HepG2 (cell line): Measurements from ENCODE around the gene LRRC27. TPM values are rescaled to one million over a fixed set of nuclear protein-coding genes. Genes with fewer than 3 reads are reported as not detected.

Experiments
- ATAC-seq: fragments of 200-7000 bp; cut with Tn5 transposase; 3 replicates; pipeline ENCODE4 v1.9.1; 2020; ENCODE audit warnings: mild to moderate bottlenecking, moderate library complexity
- BruUV-seq: library from RNA; stranded (reverse); fragments of 400-500 nt; replicated peaks from 2 replicates; lab custom pipeline; 2021; lab: Mats Ljungman, UMichigan
- CTCF ChIA-PET: fragments of 300-600 bp; formaldehyde crosslinking; extraction: SDS; loops from one replicate; lab custom pipeline; 2021; ENCODE audit warnings: low total read pairs, inconsistent platforms, low intra/inter-chr PET ratio; lab: Yijun Ruan, JAX
- POLR2A ChIA-PET: fragments of 350-600 bp; sonication (Branson Sonifier 250); formaldehyde crosslinking; loops from one replicate; lab custom pipeline; 2020; ENCODE audit warnings: antibody characterized with exemption, inconsistent platforms; lab: Yijun Ruan, JAX
- DNase-seq: peaks from one replicate; pipeline ENCODE4 v3.0.0-alpha.2; 2015; ENCODE audit warnings: low spot score
- FAIRE-seq: peaks from 3 replicates; lab custom pipeline; 2011; peaks lifted over from hg19 to GRCh38; lab: Jason Lieb, UNC
- H2AFZ ChIP-seq: one replicate; pipeline ENCODE4 v1.6.1; 2011; ENCODE audit warnings: low read length, inconsistent platforms
- H3K27ac ChIP-seq: fragments of 300-600 bp; 3 replicates; pipeline ENCODE4 v1.8.0; 2011; ENCODE audit warnings: mixed run types, mild to moderate bottlenecking, mixed read lengths, low read length, inconsistent platforms; ENCODE audit not compliant: insufficient read depth; ENCODE audit errors: extremely low read length
- H3K27me3 ChIP-seq, 2 experiments: fragments of 200-600 bp in 1 of 2; 2 replicates in 1 of 2; 3 replicates in 1 of 2; pipeline versions ENCODE4 v1.6.0 to v1.8.0; 2011; ENCODE audit warnings: low read length in 2 of 2, mild to moderate bottlenecking in 2 of 2, moderate library complexity in 2 of 2, inconsistent platforms in 1 of 2; ENCODE audit not compliant: insufficient read depth in 2 of 2, control insufficient read depth in 1 of 2
- H3K36me3 ChIP-seq, 2 experiments: fragments of 200-600 bp in 1 of 2; replicated peaks in 1 of 2; 2 replicates in 1 of 2; 3 replicates in 1 of 2; pipeline versions ENCODE4 v1.5.1 to v1.8.0; 2011; ENCODE audit warnings: low read length in 2 of 2, inconsistent platforms in 1 of 2; ENCODE audit not compliant: insufficient read depth in 2 of 2, control insufficient read depth in 1 of 2
- H3K4me1 ChIP-seq: 2 replicates; pipeline ENCODE4 v1.5.1; 2012; ENCODE audit warnings: low read length, inconsistent platforms; ENCODE audit not compliant: insufficient read depth
- H3K4me2 ChIP-seq: 2 replicates; pipeline ENCODE4 v1.6.0; 2011; ENCODE audit warnings: low read depth, low read length, inconsistent platforms
- H3K4me3 ChIP-seq, 3 experiments: fragments of 200-600 bp in 1 of 3; sonication (generic), shearing (Covaris generic) in 1 of 3; replicated peaks in 1 of 3; 2 replicates each; pipeline ENCODE4 v1.5.1; 2011 to 2016; ENCODE audit warnings: low read length in 3 of 3, inconsistent platforms in 2 of 3, low read depth in 2 of 3, mild to moderate bottlenecking in 2 of 3, control low read depth in 1 of 3, mixed read lengths in 1 of 3; ENCODE audit not compliant: insufficient read depth in 1 of 3
- H3K79me2 ChIP-seq: one replicate; pipeline ENCODE4 v1.6.1; 2011; ENCODE audit warnings: low read length, inconsistent platforms; ENCODE audit not compliant: insufficient read depth
- H3K9ac ChIP-seq: 2 replicates; pipeline ENCODE4 v1.6.0; 2011; ENCODE audit warnings: mild to moderate bottlenecking, low read depth, low read length, inconsistent platforms; ENCODE audit not compliant: insufficient read depth
- H3K9me3 ChIP-seq: 2 replicates; pipeline ENCODE4 v1.5.1; 2012; ENCODE audit warnings: mild to moderate bottlenecking, low read length
- H4K20me1 ChIP-seq: 2 replicates; pipeline ENCODE4 v1.6.0; 2011; ENCODE audit warnings: inconsistent platforms, mild to moderate bottlenecking, low read length, moderate library complexity; ENCODE audit not compliant: insufficient read depth
- ATM ChIP-seq: fragments of 450-650 bp; IDR thresholded peaks from 2 replicates; pipeline ENCODE4 v1.7.1; 2017; ENCODE audit warnings: mild to moderate bottlenecking, borderline replicate concordance
- FOSL1 ChIP-seq: sonication (generic); formaldehyde crosslinking; IDR thresholded peaks from 2 replicates; pipeline ENCODE4 v1.9.0; 2021; ENCODE audit warnings: missing genetic modification reagents, borderline replicate concordance
- IRX3 ChIP-seq: sonication (generic); formaldehyde crosslinking; IDR thresholded peaks from 2 replicates; pipeline ENCODE4 v1.8.1; 2023; ENCODE audit warnings: mild to moderate bottlenecking, low read depth, missing genetic modification reagents, borderline replicate concordance
- MLLT10 ChIP-seq: sonication (generic); formaldehyde crosslinking; IDR thresholded peaks from 2 replicates; pipeline ENCODE4 v1.4.0; 2020; ENCODE audit warnings: missing genetic modification reagents
- NAIF1 ChIP-seq: sonication (generic); formaldehyde crosslinking; IDR thresholded peaks from 2 replicates; pipeline ENCODE4 v1.5.0; 2020; ENCODE audit warnings: mild to moderate bottlenecking, missing genetic modification reagents, borderline replicate concordance
- NCOA5 ChIP-seq: sonication (generic); formaldehyde crosslinking; IDR thresholded peaks from 2 replicates; pipeline ENCODE4 v1.4.0; 2020; ENCODE audit warnings: missing genetic modification reagents
- NONO ChIP-seq, 2 experiments: fragments of 450-650 bp in 1 of 2; sonication (generic) in 1 of 2; formaldehyde crosslinking in 1 of 2; IDR thresholded peaks in 1 of 2; conservative IDR thresholded peaks in 1 of 2; 2 replicates each; pipeline versions ENCODE4 v1.6.1 to v1.8.0; 2017 to 2022; ENCODE audit warnings: mild to moderate bottlenecking in 1 of 2, missing genetic modification reagents in 1 of 2, moderate library complexity in 1 of 2
- THRA ChIP-seq: sonication (generic); formaldehyde crosslinking; IDR thresholded peaks from 2 replicates; pipeline ENCODE4 v1.4.0; 2020; ENCODE audit warnings: missing genetic modification reagents, borderline replicate concordance
- THYN1 ChIP-seq: sonication (generic); formaldehyde crosslinking; IDR thresholded peaks from 2 replicates; pipeline ENCODE4 v1.8.1; 2023; ENCODE audit warnings: low read depth, mild to moderate bottlenecking, moderate library complexity, missing genetic modification reagents, borderline replicate concordance
- ZNF530 ChIP-seq: sonication (generic); formaldehyde crosslinking; IDR thresholded peaks from 2 replicates; pipeline ENCODE4 v1.5.0; 2020; ENCODE audit warnings: low read depth, mild to moderate bottlenecking, missing genetic modification reagents
- ZNF672 ChIP-seq: sonication (generic); formaldehyde crosslinking; IDR thresholded peaks from 2 replicates; pipeline ENCODE4 v1.8.1; 2022; ENCODE audit warnings: missing genetic modification reagents
- ZNF761 ChIP-seq: sonication (generic); formaldehyde crosslinking; conservative IDR thresholded peaks from 2 replicates; pipeline ENCODE4 v1.4.0; 2020; ENCODE audit warnings: mild to moderate bottlenecking, missing genetic modification reagents
- ZNF781 ChIP-seq: sonication (generic); formaldehyde crosslinking; IDR thresholded peaks from 2 replicates; pipeline ENCODE4 v1.5.1; 2020; ENCODE audit warnings: borderline replicate concordance, mild to moderate bottlenecking, missing genetic modification reagents; ENCODE audit errors: not compliant biosample characterization
- ZSCAN29 ChIP-seq: sonication (generic); formaldehyde crosslinking; conservative IDR thresholded peaks from 2 replicates; pipeline ENCODE4 v1.4.0; 2020; ENCODE audit warnings: mild to moderate bottlenecking, missing genetic modification reagents
- ZUFSP ChIP-seq: sonication (generic); formaldehyde crosslinking; IDR thresholded peaks from 2 replicates; pipeline ENCODE4 v1.9.0; 2021; ENCODE audit warnings: missing genetic modification reagents, mild to moderate bottlenecking, borderline replicate concordance
- WGBS: methylation state at CpG from one replicate; pipeline ENCODE4 v1.1.6; 2017; ENCODE audit warnings: low lambda C conversion rate; 5-methylcytosine and 5-hydroxymethylcytosine counted together
- in situ Hi-C: cut with HindIII; loops from 2 replicates; pipeline ENCODE4 v1.10.0; 2017; ENCODE audit warnings: low pct_unique_long_range_greater_than_20kb; ENCODE audit not compliant: extremely low pct_ligation_motif_present
- intact Hi-C: fragments of 100-400 bp; cut with micrococcal nuclease; formaldehyde crosslinking; loops from one replicate; pipeline ENCODE4 v1.10.0; 2022; ENCODE audit not compliant: unreplicated experiment
- polyA plus RNA-seq, 8 experiments: library from polyadenylated mRNA; depleted of rRNA in 3 of 8; stranded (reverse) in 7 of 8; unstranded in 1 of 8; fragments of >200 nt; fragmentation: Illumina TruSeq in 4 of 8; extraction: Trizol in 4 of 8; gene quantifications; 2 replicates each; pipeline versions ENCODE4 v1.2.1 to v1.2.3, GENCODE V29; 2011 to 2016; ENCODE audit warnings: low read depth in 4 of 8, missing spikeins in 1 of 8, mixed read lengths in 1 of 8; ENCODE audit not compliant: insufficient read depth in 1 of 8
- total RNA-seq, 5 experiments: library from RNA; depleted of rRNA; stranded (reverse); fragments of >200 nt; fragmentation: Illumina TruSeq; extraction: Trizol; gene quantifications; 2 replicates each; pipeline ENCODE4 v1.2.3, GENCODE V29; 2016; ENCODE audit warnings: low read depth in 1 of 5

The LRRC27 gene
- total and polyA plus RNA-seq, 2 of the 13 experiments (the other 11 are each of a cell fraction or from before 2014, with no cell fraction given) = 4.2 to 4.6 TPM

GRCh38 chr10:132305654-132306342 lies 26.2 kb upstream of the LRRC27 start:
- POLR2A ChIA-PET = no interaction called here
- H3K27me3 ChIP-seq = peaks cover 0 to 12% of the 10 kb centered on the region in 2 experiments; a peak in 2 of 5 replicates
- no peaks in the 10 kb centered on the region for H3K79me2 ChIP-seq
- FAIRE-seq = no peak
- ATAC-seq = no peak
- H3K4me1 ChIP-seq = peaks cover 32% of the 10 kb centered on the region
- no peak overlapping the region for H3K4me2 ChIP-seq
- 92% methylated on average over 22 of the region's 22 CpGs for WGBS
- TF ChIP-seq THRA (CRISPR knock-in tag) (no peak), ZNF761 (CRISPR knock-in tag) (peak; percentile 99)
- TF ChIP-seq, all 625 proteins: peak for 1
- H3K27ac ChIP-seq = no peak overlapping the region
- no peak overlapping the region for H3K9ac ChIP-seq
- H3K4me3 ChIP-seq = no peak overlapping the region
- in situ Hi-C loops (no loop called here), intact Hi-C loops (no loop called here)
- H2AFZ ChIP-seq = no peak overlapping the region
- no peaks in the 10 kb centered on the region for H3K9me3 ChIP-seq
- BruUV-seq = no TSS peak
- no peaks in the 10 kb centered on the region for H4K20me1 ChIP-seq
- no peak for DNase-seq
- CTCF ChIA-PET = no interaction called here
- H3K36me3 ChIP-seq = no peaks in the 10 kb centered on the region

- CTCF ChIA-PET = no interaction called here
- DNase-seq (no peak), ATAC-seq (no peak)
These were observed 25.7 kb upstream of the LRRC27 start for GRCh38 chr10:132306343-132306685.

More at GRCh38 chr10:132306343-132306685, 25.7 kb upstream of the LRRC27 start:
- Histone ChIP-seq H3K9me3 (no peaks in the 10 kb centered on the region), H3K27me3 (peaks cover 0 to 12% of the 10 kb centered on the region in 2 experiments; a peak in 2 of 5 replicates), H3K36me3 (no peaks in the 10 kb centered on the region), H3K79me2 (no peaks in the 10 kb centered on the region), H2AFZ (no peak overlapping the region), H3K4me1 (peaks cover 37% of the 10 kb centered on the region), H3K27ac (no peak overlapping the region), H3K4me3 (peak overlapping the region in 1 of 3 experiments; percentile 76; a peak in 2 of 6 replicates), H4K20me1 (no peaks in the 10 kb centered on the region), H3K9ac (no peak overlapping the region), H3K4me2 (peak overlapping the region; percentile 76)
- FAIRE-seq = no peak
- in situ Hi-C loops (no loop called here), intact Hi-C loops (no loop called here)
- POLR2A ChIA-PET = no interaction called here
- TF ChIP-seq ZNF530 (CRISPR knock-in tag) (no peak), ATM (no peak), FOSL1 (CRISPR knock-in tag) (no peak), ZNF672 (CRISPR knock-in tag) (no peak), MLLT10 (no peak), NAIF1 (CRISPR knock-in tag) (no peak), IRX3 (CRISPR knock-in tag) (no peak), NONO (IDR thresholded peaks at IDR 0.05) (no peak), NONO (CRISPR knock-in tag; conservative IDR thresholded peaks at IDR 0.05) (no peak), ZUFSP (CRISPR knock-in tag) (no peak), ZNF781 (CRISPR knock-in tag) (no peak), ZSCAN29 (CRISPR knock-in tag) (no peak), THYN1 (CRISPR knock-in tag) (no peak), NCOA5 (no peak)
- 92% methylated on average over 16 of the region's 16 CpGs for WGBS
- BruUV-seq = TSS peak; percentile 50
